ENCODE results near the gene WFDC1.

WFDC1 gene

DNA sequence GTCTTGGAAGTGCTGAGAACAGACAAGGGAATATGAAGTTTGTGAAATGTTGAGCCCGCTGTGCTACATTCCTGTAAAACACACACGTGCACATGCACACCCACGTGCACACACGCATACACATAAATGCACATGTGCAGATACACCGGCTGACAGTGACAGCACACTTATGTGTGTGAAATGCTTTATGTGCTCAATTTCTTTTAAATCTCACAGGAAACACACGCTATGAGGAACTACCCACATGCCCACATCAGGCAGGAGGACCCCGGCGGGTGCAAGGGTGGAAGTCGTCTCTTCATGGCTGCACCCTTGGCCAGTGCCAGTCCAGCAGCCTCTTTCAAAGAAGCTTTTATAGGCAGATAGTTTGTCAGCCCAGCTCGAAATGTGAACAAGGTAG lies 561 bp upstream of the WFDC1 start:
- TF ChIP-seq, protein P1, sequence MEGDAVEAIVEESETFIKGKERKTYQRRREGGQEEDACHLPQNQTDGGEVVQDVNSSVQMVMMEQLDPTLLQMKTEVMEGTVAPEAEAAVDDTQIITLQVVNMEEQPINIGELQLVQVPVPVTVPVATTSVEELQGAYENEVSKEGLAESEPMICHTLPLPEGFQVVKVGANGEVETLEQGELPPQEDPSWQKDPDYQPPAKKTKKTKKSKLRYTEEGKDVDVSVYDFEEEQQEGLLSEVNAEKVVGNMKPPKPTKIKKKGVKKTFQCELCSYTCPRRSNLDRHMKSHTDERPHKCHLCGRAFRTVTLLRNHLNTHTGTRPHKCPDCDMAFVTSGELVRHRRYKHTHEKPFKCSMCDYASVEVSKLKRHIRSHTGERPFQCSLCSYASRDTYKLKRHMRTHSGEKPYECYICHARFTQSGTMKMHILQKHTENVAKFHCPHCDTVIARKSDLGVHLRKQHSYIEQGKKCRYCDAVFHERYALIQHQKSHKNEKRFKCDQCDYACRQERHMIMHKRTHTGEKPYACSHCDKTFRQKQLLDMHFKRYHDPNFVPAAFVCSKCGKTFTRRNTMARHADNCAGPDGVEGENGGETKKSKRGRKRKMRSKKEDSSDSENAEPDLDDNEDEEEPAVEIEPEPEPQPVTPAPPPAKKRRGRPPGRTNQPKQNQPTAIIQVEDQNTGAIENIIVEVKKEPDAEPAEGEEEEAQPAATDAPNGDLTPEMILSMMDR (IDR thresholded peaks at IDR 0.05; ENCODE audit: borderline replicate concordance, extremely low read depth, low read length, poor library complexity, severe bottlenecking) = no peak
- TF ChIP-seq EZH2 (IDR thresholded peaks at IDR 0.05; ENCODE audit: borderline replicate concordance, low read depth, low read length, severe bottlenecking) = no peak
- ATAC-seq (ENCODE audit: insufficient read depth, low read depth) = no peak
- Histone ChIP-seq H3K27ac (ENCODE audit: low read length) (no peak overlapping the region), H3K79me2 (ENCODE audit: insufficient read depth, low read length) (no peaks in the 10 kb centered on the region), H3K9ac (ENCODE audit: low read depth, low read length) (no peak overlapping the region), H4K20me1 (ENCODE audit: insufficient read depth, low read length) (0 out of 2 replicates have a peak, but pooled peaks cover 3% of the 10 kb centered on the region), H3K27me3 (ENCODE audit: insufficient read depth, low read length, poor library complexity) (peaks cover 40% of the 10 kb centered on the region), H3K4me1 (ENCODE audit: insufficient read depth, low read length) (no peaks in the 10 kb centered on the region), H3K9me3 (ENCODE audit: insufficient read depth, low read length, severe bottlenecking) (no peaks in the 10 kb centered on the region), H2AFZ (ENCODE audit: low read depth, low read length) (no peak overlapping the region), H3K4me2 (ENCODE audit: insufficient read depth, low read length) (no peak overlapping the region), H3K36me3 (ENCODE audit: insufficient read depth, low read length) (no peaks in the 10 kb centered on the region), H3K4me3 (ENCODE audit: low read depth in 1 of 2, low read length in 2 of 2) (no peak overlapping the region)
- DNase-seq = no peak

DNA sequence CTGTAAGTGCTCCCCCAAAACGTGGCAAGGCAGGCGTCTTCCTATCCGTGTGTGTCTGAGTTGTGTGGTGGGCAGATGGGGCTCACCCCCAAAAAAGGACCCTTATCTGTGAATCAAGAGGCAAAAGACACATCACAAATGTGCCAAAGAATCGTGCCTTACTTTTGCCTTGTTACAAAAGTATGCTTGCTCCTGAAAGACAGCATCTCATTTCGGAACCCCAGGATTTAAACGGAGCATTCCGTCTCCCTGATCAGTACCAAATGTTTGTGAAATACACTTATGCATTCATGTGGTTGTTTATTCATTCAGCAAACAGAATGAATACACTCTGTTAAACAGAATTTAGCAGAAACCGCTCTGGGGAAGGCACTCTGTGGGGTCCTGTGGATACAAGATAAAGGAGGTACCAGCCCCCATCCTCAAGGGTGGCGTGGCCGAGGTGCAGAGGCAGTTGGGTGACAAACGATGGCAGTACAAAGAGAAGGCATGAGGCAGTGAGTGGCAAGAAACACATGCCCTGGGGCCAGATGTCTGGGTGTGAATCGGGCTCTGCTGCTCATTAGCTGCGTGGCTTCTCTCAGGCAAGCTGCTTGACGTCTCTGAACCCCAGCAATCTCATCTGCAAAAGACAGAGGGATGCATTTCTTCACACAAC lies 654 bp downstream of the WFDC1 start:
- no peak for TF ChIP-seq EZH2 (IDR thresholded peaks at IDR 0.05; ENCODE audit: borderline replicate concordance, low read depth, low read length, severe bottlenecking)
- TF ChIP-seq, protein P1 (IDR thresholded peaks at IDR 0.05; ENCODE audit: borderline replicate concordance, extremely low read depth, low read length, poor library complexity, severe bottlenecking) = no peak
- H3K27ac ChIP-seq (ENCODE audit: low read length) = no peak overlapping the region
- H3K36me3 ChIP-seq (ENCODE audit: insufficient read depth, low read length) = no peaks in the 10 kb centered on the region
- H4K20me1 ChIP-seq (ENCODE audit: insufficient read depth, low read length) = 0 out of 2 replicates have a peak, but pooled peaks cover 3% of the 10 kb centered on the region
- DNase-seq = no peak
- no peak overlapping the region for H3K9ac ChIP-seq (ENCODE audit: low read depth, low read length)
- no peak for ATAC-seq (ENCODE audit: insufficient read depth, low read depth)
- no peaks in the 10 kb centered on the region for H3K4me1 ChIP-seq (ENCODE audit: insufficient read depth, low read length)
- H3K4me2 ChIP-seq (ENCODE audit: insufficient read depth, low read length) = no peak overlapping the region
- H3K4me3 ChIP-seq (ENCODE audit: low read depth in 1 of 2, low read length in 2 of 2) = no peak overlapping the region
- H3K79me2 ChIP-seq (ENCODE audit: insufficient read depth, low read length) = no peaks in the 10 kb centered on the region
- H2AFZ ChIP-seq (ENCODE audit: low read depth, low read length) = no peak overlapping the region
- no peaks in the 10 kb centered on the region for H3K9me3 ChIP-seq (ENCODE audit: insufficient read depth, low read length, severe bottlenecking)
- peaks cover 40% of the 10 kb centered on the region for H3K27me3 ChIP-seq (ENCODE audit: insufficient read depth, low read length, poor library complexity)

DNA sequence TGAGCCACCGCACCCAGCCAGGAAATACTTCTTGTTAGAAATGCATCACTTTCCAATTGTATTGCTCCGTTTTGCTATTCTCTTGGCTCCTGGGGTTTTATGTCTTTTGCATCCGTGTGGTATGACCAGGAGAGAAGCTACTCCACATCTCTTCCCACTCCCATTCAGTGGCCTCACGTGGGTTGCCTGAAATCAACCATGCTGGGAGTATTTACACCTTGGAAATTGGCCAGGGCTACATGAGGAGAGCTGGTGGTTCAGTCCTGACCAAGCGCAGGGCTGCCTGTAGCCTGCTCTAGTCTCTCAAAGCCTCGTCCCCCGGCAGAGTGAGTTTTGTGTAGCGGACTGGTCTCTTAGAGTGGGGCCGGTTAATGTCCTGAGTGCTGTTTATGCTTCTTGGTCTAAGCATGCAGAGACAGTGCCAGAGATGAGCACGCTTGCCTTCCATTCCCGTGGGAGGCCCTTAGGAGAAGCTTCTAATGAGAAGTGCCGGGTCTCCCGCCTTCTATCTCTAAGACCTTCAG lies 3.8 kb downstream of the WFDC1 start:
- Histone ChIP-seq H3K36me3 (ENCODE audit: insufficient read depth, low read length) (no peaks in the 10 kb centered on the region), H3K4me1 (ENCODE audit: insufficient read depth, low read length) (no peaks in the 10 kb centered on the region), H3K27me3 (ENCODE audit: insufficient read depth, low read length, poor library complexity) (peaks cover 31% of the 10 kb centered on the region), H2AFZ (ENCODE audit: low read depth, low read length) (no peak overlapping the region), H3K9ac (ENCODE audit: low read depth, low read length) (no peak overlapping the region), H3K9me3 (ENCODE audit: insufficient read depth, low read length, severe bottlenecking) (no peaks in the 10 kb centered on the region), H4K20me1 (ENCODE audit: insufficient read depth, low read length) (0 out of 2 replicates have a peak, but pooled peaks cover 1% of the 10 kb centered on the region), H3K79me2 (ENCODE audit: insufficient read depth, low read length) (no peaks in the 10 kb centered on the region), H3K27ac (ENCODE audit: low read length) (no peak overlapping the region), H3K4me2 (ENCODE audit: insufficient read depth, low read length) (no peak overlapping the region), H3K4me3 (ENCODE audit: low read depth in 1 of 2, low read length in 2 of 2) (no peak overlapping the region)
- no peak for ATAC-seq (ENCODE audit: insufficient read depth, low read depth)
- TF ChIP-seq, protein P1 (IDR thresholded peaks at IDR 0.05; ENCODE audit: borderline replicate concordance, extremely low read depth, low read length, poor library complexity, severe bottlenecking) = no peak
- no peak for DNase-seq

Data from DND-41 (cell line).